Measurements from ENCODE around the gene KMT2D.
A peak's percentile ranks its signal among the peaks of the same experiment; 100 is the strongest.

Gene KMT2D

GRCh38 chr12:49060237-49061156 lies at the start of gene KMT2D:
TSS of gene KMT2D (minus strand) at chr12:49060794. CDS start at chr12:49055324, 5,470 bp downstream.
- DNase-seq: peak; percentile 87

- DNase-seq: no peak
These were observed 49.3 kb upstream of the KMT2D start for GRCh38 chr12:49109641-49110463.

GRCh38 chr12:49108958-49109404 lies 48.4 kb upstream of the KMT2D start:
- no peak for DNase-seq

- DNase-seq: no peak
These were observed 45.0 kb upstream of the KMT2D start for GRCh38 chr12:49105504-49106084.

- DNase-seq: no peak
These were observed 44.2 kb upstream of the KMT2D start for GRCh38 chr12:49104822-49105221.

- DNase-seq: no peak
These were observed 39.8 kb upstream of the KMT2D start for GRCh38 chr12:49100380-49100779.

- no peak for DNase-seq
These were observed 38.1 kb upstream of the KMT2D start for GRCh38 chr12:49098703-49099102.

- peak; percentile 51 for DNase-seq
These were observed 37.4 kb upstream of the KMT2D start for GRCh38 chr12:49098035-49098451.

GRCh38 chr12:49097381-49097780 lies 36.8 kb upstream of the KMT2D start:
- DNase-seq: no peak

GRCh38 chr12:49094975-49095365 lies 34.4 kb upstream of the KMT2D start:
- DNase-seq: no peak

GRCh38 chr12:49094160-49094974 lies 33.8 kb upstream of the KMT2D start, which contains the start of gene DHH:
TSS of gene DHH (minus strand) at chr12:49094801. CDS start at chr12:49094512, 289 bp downstream.
- DNase-seq: no peak

GRCh38 chr12:49093792-49094159 lies 33.2 kb upstream of the KMT2D start:
- no peak for DNase-seq

GRCh38 chr12:49092816-49093406 lies 32.3 kb upstream of the KMT2D start:
- DNase-seq: no peak

GRCh38 chr12:49092086-49092815 lies 31.7 kb upstream of the KMT2D start:
- DNase-seq: peak; percentile 35

- DNase-seq: no peak
These were observed 31.2 kb upstream of the KMT2D start for GRCh38 chr12:49091836-49092085.

- no peak for DNase-seq
These were observed 30.7 kb upstream of the KMT2D start for GRCh38 chr12:49091056-49091835.

GRCh38 chr12:49089821-49090773 lies 29.5 kb upstream of the KMT2D start:
- no peak for DNase-seq

- DNase-seq: no peak
These were observed 28.3 kb upstream of the KMT2D start for GRCh38 chr12:49088932-49089330.

- DNase-seq: peak; percentile 75
These were observed 27.7 kb upstream of the KMT2D start for GRCh38 chr12:49088150-49088931.

Data from activated gamma-delta T cell treated with Interleukin-2 at 50 U/mL for 16 hours (primary cell).